Hepatocyte (in vitro differentiated cells): ENCODE measurements around the gene C2CD4C.

Experiments used
- CTCF ChIP-seq: fragments of 200-600 bp; sonication (generic); IDR thresholded peaks from 2 replicates; pipeline ENCODE4 v1.5.1; 2016; ENCODE audit warnings: antibody characterized with exemption, mild to moderate bottlenecking; ENCODE audit not compliant: poor library complexity
- EZH2 ChIP-seq: fragments of 200-600 bp; sonication (generic); IDR thresholded peaks from 2 replicates; pipeline ENCODE4 v1.6.1; 2016; ENCODE audit warnings: antibody characterized with exemption, mild to moderate bottlenecking, borderline replicate concordance

- TF ChIP-seq CTCF, result no peak
- TF ChIP-seq EZH2, result no peak
These were observed 35.8 kb upstream of the C2CD4C start for GRCh38 chr19:444677-445210.
